HEK293 (cell line): ENCODE data around the gene PMF1.

Experiments
- BCL11B ChIP-seq: fragments of 450-650 bp; formaldehyde crosslinking; IDR thresholded peaks from 2 replicates; pipeline ENCODE4 v1.5.1; 2016; ENCODE audit warnings: low read depth, missing biosample characterization, missing genetic modification characterization
- HOXD13 ChIP-seq: sonication (generic); formaldehyde crosslinking; IDR thresholded peaks from 2 replicates; pipeline ENCODE4 v1.8.0; 2022; ENCODE audit warnings: missing genetic modification reagents, borderline replicate concordance
- IKZF3 ChIP-seq: fragments of 450-650 bp; IDR thresholded peaks from 2 replicates; pipeline ENCODE4 v1.5.0; 2018; ENCODE audit warnings: missing biosample characterization, mild to moderate bottlenecking, missing genetic modification characterization, moderate library complexity
- KLF8 ChIP-seq: fragments of 450-650 bp; formaldehyde crosslinking; IDR thresholded peaks from 2 replicates; pipeline ENCODE4 v1.5.1; 2016; ENCODE audit warnings: missing biosample characterization, missing genetic modification characterization
- OSR2 ChIP-seq: fragments of 450-650 bp; formaldehyde crosslinking; IDR thresholded peaks from 2 replicates; pipeline ENCODE4 v1.5.1; 2016; ENCODE audit warnings: missing biosample characterization, missing genetic modification characterization
- PATZ1 ChIP-seq: fragments of 450-650 bp; formaldehyde crosslinking; IDR thresholded peaks from 2 replicates; pipeline ENCODE4 v1.5.1; 2016; ENCODE audit warnings: missing biosample characterization, missing genetic modification characterization
- REPIN1 ChIP-seq: fragments of 450-650 bp; formaldehyde crosslinking; IDR thresholded peaks from 2 replicates; pipeline ENCODE4 v1.5.1; 2017; ENCODE audit warnings: missing biosample characterization, missing genetic modification characterization, low read depth
- SP2 ChIP-seq: fragments of 450-650 bp; formaldehyde crosslinking; IDR thresholded peaks from 2 replicates; pipeline ENCODE4 v1.5.1; 2016; ENCODE audit warnings: missing biosample characterization, missing genetic modification characterization
- WT1 ChIP-seq: fragments of 450-650 bp; formaldehyde crosslinking; IDR thresholded peaks from 2 replicates; pipeline ENCODE4 v1.5.1; 2016; ENCODE audit warnings: missing biosample characterization, missing genetic modification characterization
- ZFP41 ChIP-seq: fragments of 450-650 bp; formaldehyde crosslinking; IDR thresholded peaks from 2 replicates; pipeline ENCODE4 v1.5.1; 2016; ENCODE audit warnings: missing biosample characterization, missing genetic modification characterization, borderline replicate concordance
- ZNF10 ChIP-seq: fragments of 450-650 bp; formaldehyde crosslinking; IDR thresholded peaks from 2 replicates; pipeline ENCODE4 v1.5.1; 2017; ENCODE audit warnings: missing biosample characterization, missing genetic modification characterization
- ZNF175 ChIP-seq: fragments of 450-650 bp; formaldehyde crosslinking; IDR thresholded peaks from 2 replicates; pipeline ENCODE4 v1.5.1; 2016; ENCODE audit warnings: missing biosample characterization, missing genetic modification characterization
- ZNF23 ChIP-seq: fragments of 450-650 bp; formaldehyde crosslinking; IDR thresholded peaks from 2 replicates; pipeline ENCODE4 v1.5.1; 2016; ENCODE audit warnings: missing biosample characterization, missing genetic modification characterization, borderline replicate concordance
- ZNF37A ChIP-seq: fragments of 450-650 bp; IDR thresholded peaks from 2 replicates; pipeline ENCODE4 v1.5.1; 2018; ENCODE audit warnings: missing biosample characterization, missing genetic modification characterization
- ZNF433 ChIP-seq: fragments of 450-650 bp; formaldehyde crosslinking; IDR thresholded peaks from 2 replicates; pipeline ENCODE4 v1.5.1; 2016; ENCODE audit warnings: missing biosample characterization, missing genetic modification characterization, low read depth
- ZNF518A ChIP-seq: fragments of 450-650 bp; formaldehyde crosslinking; conservative IDR thresholded peaks from 2 replicates; pipeline ENCODE4 v1.5.1; 2016; ENCODE audit warnings: low read depth, missing biosample characterization, missing genetic modification characterization
- ZNF521 ChIP-seq: fragments of 450-650 bp; formaldehyde crosslinking; IDR thresholded peaks from 2 replicates; pipeline ENCODE4 v1.5.1; 2017; ENCODE audit warnings: missing biosample characterization, mild to moderate bottlenecking, missing genetic modification characterization
- ZNF529 ChIP-seq: fragments of 450-650 bp; formaldehyde crosslinking; IDR thresholded peaks from 2 replicates; pipeline ENCODE4 v1.5.1; 2017; ENCODE audit warnings: missing genetic modification characterization, missing biosample characterization; ENCODE audit not compliant: insufficient replicate concordance
- ZNF530 ChIP-seq: fragments of 450-650 bp; formaldehyde crosslinking; IDR thresholded peaks from 2 replicates; pipeline ENCODE4 v1.5.1; 2016; ENCODE audit warnings: low read depth, missing biosample characterization, missing genetic modification characterization
- ZNF596 ChIP-seq: fragments of 450-650 bp; IDR thresholded peaks from 2 replicates; pipeline ENCODE4 v1.5.0; 2018; ENCODE audit warnings: missing biosample characterization, mild to moderate bottlenecking, missing genetic modification characterization, moderate library complexity
- ZNF623 ChIP-seq: fragments of 450-650 bp; formaldehyde crosslinking; IDR thresholded peaks from 2 replicates; pipeline ENCODE4 v1.5.1; 2016; ENCODE audit warnings: missing biosample characterization, missing genetic modification characterization
- ZNF658 ChIP-seq: fragments of 450-650 bp; formaldehyde crosslinking; IDR thresholded peaks from 2 replicates; pipeline ENCODE4; 2016; ENCODE audit warnings: missing biosample characterization, missing genetic modification characterization
- ZNF692 ChIP-seq: fragments of 450-650 bp; formaldehyde crosslinking; IDR thresholded peaks from 2 replicates; pipeline ENCODE4 v1.5.1; 2016; ENCODE audit warnings: missing biosample characterization, missing genetic modification characterization
- TF ChIP-seq, protein P1 (sequence below): fragments of 450-650 bp; formaldehyde crosslinking; conservative IDR thresholded peaks from 2 replicates; pipeline ENCODE4 v1.5.1; 2016; ENCODE audit warnings: low read depth, missing biosample characterization, missing genetic modification characterization
- TF ChIP-seq, protein P2 (sequence below): fragments of 450-650 bp; formaldehyde crosslinking; IDR thresholded peaks from 2 replicates; pipeline ENCODE4 v1.5.1; 2016; ENCODE audit warnings: missing biosample characterization, missing genetic modification characterization, low read depth

The PMF1 gene

GRCh38 chr1:156281693-156282478 is 69.1 kb downstream of the PMF1 start (continued):
- TF ChIP-seq KLF8 (tag by site-specific recombination), result peak; percentile 34; the same call in 1 of the 2 replicates
- no peak for TF ChIP-seq ZNF433 (tag by site-specific recombination)
- TF ChIP-seq REPIN1 (tag by site-specific recombination), result peak; percentile 32; the same call in 1 of the 2 replicates
- no peak for TF ChIP-seq BCL11B (tag by site-specific recombination)
- TF ChIP-seq ZNF692 (tag by site-specific recombination), result no peak; the same call in 1 of the 2 replicates
- no peak for TF ChIP-seq HOXD13 (CRISPR knock-in tag)
- TF ChIP-seq, protein P1, sequence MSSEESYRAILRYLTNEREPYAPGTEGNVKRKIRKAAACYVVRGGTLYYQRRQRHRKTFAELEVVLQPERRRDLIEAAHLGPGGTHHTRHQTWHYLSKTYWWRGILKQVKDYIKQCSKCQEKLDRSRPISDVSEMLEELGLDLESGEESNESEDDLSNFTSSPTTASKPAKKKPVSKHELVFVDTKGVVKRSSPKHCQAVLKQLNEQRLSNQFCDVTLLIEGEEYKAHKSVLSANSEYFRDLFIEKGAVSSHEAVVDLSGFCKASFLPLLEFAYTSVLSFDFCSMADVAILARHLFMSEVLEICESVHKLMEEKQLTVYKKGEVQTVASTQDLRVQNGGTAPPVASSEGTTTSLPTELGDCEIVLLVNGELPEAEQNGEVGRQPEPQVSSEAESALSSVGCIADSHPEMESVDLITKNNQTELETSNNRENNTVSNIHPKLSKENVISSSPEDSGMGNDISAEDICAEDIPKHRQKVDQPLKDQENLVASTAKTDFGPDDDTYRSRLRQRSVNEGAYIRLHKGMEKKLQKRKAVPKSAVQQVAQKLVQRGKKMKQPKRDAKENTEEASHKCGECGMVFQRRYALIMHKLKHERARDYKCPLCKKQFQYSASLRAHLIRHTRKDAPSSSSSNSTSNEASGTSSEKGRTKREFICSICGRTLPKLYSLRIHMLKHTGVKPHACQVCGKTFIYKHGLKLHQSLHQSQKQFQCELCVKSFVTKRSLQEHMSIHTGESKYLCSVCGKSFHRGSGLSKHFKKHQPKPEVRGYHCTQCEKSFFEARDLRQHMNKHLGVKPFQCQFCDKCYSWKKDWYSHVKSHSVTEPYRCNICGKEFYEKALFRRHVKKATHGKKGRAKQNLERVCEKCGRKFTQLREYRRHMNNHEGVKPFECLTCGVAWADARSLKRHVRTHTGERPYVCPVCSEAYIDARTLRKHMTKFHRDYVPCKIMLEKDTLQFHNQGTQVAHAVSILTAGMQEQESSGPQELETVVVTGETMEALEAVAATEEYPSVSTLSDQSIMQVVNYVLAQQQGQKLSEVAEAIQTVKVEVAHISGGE (tag by site-specific recombination), result no peak
- TF ChIP-seq ZNF521 (tag by site-specific recombination), result no peak
- TF ChIP-seq, protein P2, sequence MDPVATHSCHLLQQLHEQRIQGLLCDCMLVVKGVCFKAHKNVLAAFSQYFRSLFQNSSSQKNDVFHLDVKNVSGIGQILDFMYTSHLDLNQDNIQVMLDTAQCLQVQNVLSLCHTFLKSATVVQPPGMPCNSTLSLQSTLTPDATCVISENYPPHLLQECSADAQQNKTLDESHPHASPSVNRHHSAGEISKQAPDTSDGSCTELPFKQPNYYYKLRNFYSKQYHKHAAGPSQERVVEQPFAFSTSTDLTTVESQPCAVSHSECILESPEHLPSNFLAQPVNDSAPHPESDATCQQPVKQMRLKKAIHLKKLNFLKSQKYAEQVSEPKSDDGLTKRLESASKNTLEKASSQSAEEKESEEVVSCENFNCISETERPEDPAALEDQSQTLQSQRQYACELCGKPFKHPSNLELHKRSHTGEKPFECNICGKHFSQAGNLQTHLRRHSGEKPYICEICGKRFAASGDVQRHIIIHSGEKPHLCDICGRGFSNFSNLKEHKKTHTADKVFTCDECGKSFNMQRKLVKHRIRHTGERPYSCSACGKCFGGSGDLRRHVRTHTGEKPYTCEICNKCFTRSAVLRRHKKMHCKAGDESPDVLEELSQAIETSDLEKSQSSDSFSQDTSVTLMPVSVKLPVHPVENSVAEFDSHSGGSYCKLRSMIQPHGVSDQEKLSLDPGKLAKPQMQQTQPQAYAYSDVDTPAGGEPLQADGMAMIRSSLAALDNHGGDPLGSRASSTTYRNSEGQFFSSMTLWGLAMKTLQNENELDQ, result no peak
- no peak for TF ChIP-seq OSR2 (tag by site-specific recombination)
- no peak for TF ChIP-seq ZNF623
- TF ChIP-seq SP2 (tag by site-specific recombination), result peak; percentile 77
- no peak for TF ChIP-seq ZNF37A
- peak; percentile 85 for TF ChIP-seq PATZ1
- TF ChIP-seq ZNF596 (tag by site-specific recombination), result no peak
- no peak for TF ChIP-seq ZNF518A (tag by site-specific recombination)
- TF ChIP-seq ZFP41, result no peak
- no peak for TF ChIP-seq ZNF23 (tag by site-specific recombination)
- TF ChIP-seq ZNF529 (tag by site-specific recombination), result no peak
- TF ChIP-seq WT1 (tag by site-specific recombination), result 0 out of 2 replicates have a peak, but pooled peaks have one; percentile 16
- peak; percentile 73; the same call in 1 of the 2 replicates for TF ChIP-seq ZNF10
- no peak for TF ChIP-seq ZNF530 (tag by site-specific recombination)
- TF ChIP-seq ZNF175, result no peak
- no peak for TF ChIP-seq ZNF658
- TF ChIP-seq IKZF3, result 0 out of 2 replicates have a peak, but pooled peaks have one; percentile 54
